AG09319 (cell line): Measurements from ENCODE around the gene CFAP299.

Experiments
- DNase-seq: peaks from one replicate; pipeline ENCODE4 v3.0.0-alpha.2; 2010; ENCODE audit warnings: low read depth; ENCODE audit errors: extremely low read depth
- TF ChIP-seq, protein P1 (sequence below): IDR thresholded peaks from 2 replicates; pipeline ENCODE4 v1.5.1; 2011; ENCODE audit warnings: low read depth, mild to moderate bottlenecking, inconsistent platforms, low read length, moderate library complexity

CFAP299 gene

DNA sequence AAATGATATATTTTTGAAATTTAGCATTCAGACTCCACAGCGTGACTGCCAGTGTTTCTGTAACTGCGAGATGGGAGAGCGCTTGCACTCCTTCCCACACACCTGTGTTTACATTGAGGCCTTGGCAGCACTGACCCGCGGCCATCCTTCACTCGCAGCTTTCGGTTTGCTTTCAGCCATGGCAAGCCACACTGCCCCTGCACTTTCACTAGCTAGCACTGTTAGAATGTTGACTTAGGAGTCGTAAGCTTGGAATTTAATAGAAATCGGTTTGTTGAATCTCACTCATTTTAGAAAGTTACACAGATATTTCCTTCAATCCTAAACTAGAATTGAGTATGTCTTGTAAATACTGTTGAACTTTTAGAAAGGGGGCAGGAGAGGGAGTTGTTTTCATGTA lies 136.2 kb downstream of the CFAP299 start:
- TF ChIP-seq, protein P1, sequence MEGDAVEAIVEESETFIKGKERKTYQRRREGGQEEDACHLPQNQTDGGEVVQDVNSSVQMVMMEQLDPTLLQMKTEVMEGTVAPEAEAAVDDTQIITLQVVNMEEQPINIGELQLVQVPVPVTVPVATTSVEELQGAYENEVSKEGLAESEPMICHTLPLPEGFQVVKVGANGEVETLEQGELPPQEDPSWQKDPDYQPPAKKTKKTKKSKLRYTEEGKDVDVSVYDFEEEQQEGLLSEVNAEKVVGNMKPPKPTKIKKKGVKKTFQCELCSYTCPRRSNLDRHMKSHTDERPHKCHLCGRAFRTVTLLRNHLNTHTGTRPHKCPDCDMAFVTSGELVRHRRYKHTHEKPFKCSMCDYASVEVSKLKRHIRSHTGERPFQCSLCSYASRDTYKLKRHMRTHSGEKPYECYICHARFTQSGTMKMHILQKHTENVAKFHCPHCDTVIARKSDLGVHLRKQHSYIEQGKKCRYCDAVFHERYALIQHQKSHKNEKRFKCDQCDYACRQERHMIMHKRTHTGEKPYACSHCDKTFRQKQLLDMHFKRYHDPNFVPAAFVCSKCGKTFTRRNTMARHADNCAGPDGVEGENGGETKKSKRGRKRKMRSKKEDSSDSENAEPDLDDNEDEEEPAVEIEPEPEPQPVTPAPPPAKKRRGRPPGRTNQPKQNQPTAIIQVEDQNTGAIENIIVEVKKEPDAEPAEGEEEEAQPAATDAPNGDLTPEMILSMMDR, result no peak

DNA sequence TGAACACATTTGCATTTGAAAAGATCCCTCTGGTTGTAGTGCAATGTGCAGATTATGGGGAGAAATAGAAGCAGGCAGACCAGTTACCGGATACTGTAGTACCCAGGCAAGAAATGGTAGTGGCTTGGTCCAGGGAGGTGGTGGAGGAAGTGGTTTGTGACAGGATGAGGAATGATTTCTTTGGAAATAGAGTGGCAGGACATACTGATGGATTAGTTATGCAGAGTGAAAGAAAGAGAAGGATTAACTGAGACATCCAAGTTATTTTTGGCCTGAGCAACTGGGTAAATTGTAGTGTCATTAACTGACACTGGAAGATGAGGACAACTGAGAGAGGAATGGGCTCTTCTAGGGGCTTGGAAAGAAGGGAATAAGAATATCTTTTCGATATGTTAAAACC lies 139.7 kb downstream of the CFAP299 start:
- no peak for DNase-seq
- TF ChIP-seq, protein P1, result no peak

More for the DNA sequence above, 136.2 kb downstream of the CFAP299 start:
- DNase-seq, result no peak

DNA sequence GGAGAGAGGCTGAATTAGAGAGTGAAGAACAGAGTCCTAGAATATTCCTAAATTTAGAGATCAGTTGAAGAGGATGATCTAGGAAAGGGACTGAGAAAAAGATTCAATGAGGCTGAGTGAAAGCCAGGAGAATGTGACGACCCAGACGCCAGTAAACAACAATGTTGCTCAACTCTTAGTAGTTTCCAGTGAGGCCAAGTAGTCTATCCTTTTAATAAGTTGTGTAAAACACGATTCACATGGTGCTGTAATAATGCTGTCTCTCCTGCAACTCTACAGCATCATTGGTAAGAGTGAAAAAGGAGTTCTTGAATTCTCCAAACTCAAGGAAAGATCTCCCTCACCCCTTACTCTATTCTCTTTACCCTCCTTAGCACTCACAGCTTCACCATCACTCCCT lies 140.3 kb downstream of the CFAP299 start:
- TF ChIP-seq, protein P1, result no peak
- no peak for DNase-seq

DNA sequence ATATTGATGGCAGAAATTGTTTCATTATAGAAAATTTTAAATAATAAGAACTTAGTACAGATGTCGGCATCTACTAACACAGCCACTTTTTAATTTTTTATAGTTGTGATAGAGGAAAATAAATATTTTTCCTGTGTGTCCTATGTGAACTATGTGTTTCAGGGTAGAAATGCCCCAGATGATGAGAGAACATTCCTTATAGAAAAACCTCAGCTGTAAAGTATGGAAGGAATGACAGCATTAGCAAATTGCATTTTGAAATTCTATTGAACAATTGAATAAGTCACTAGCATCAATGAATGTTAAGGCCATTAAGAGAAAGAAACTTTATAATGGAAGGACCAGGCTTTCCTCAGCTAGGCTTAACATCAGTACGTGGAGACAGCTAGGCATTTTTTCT lies 149.2 kb downstream of the CFAP299 start:
- TF ChIP-seq, protein P1, result no peak
- DNase-seq, result no peak

DNA sequence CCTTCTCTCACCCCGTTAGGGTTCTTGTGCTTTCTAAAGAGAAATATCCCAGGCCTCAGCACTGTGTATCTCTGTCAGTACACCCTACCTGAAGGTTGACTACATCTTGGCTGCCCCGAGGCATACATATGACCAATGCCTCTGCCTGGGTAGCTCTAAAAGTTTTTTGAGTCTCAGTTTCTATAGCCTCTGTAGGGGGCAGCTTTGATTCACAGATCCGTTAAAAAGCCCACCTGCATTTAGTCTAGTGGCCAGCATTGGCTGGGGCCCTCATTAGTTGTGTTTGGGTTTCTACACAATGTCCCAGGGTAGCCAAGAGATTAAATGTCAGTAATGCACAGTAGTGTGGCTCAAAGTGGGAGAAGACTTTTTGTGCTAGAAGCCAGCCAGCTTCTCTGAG lies 151.1 kb downstream of the CFAP299 start:
- TF ChIP-seq, protein P1, result no peak
- no peak for DNase-seq

DNA sequence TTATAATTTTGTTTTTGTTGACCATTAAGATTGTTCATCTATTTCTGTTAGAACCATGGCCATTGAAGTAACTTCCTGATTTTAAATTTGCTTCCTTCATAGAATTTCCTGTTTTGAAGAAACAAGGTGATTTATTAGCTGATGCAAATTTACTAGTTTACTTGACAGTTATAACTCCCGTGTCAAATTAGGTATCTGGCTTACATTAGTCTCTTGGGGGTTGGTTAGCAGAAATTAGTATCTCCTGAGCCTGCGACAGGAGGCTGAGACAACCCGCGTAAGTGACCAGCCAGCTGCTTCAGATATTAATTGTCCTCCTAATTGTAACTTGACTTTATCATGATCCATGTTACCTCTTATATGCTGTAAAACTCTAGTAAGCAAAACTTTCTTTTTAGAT lies 154.3 kb downstream of the CFAP299 start:
- no peak for DNase-seq
- TF ChIP-seq, protein P1, result no peak

DNA sequence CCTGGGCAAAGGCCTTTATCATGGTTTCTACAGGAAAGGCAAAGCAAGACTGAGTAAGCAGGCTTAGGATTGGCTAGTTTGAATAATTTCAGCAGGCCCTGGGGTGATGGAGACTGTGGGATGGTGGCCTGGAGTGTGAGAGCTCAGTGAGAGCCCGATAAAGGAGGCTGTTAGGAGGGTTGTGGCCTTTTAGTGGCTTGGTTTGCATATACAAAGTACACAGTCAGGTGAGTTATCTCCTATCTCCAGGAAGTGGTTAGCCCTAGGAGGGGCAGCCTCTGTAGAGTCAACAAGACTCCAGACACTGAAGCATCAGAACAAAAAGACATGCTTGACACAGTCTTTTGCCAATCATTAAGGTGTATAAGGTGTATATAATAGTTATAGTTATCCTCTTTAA lies 157.2 kb downstream of the CFAP299 start:
- no peak for DNase-seq
- TF ChIP-seq, protein P1, result no peak
